22Rv1 (cell line): Measurements from ENCODE around the gene TAB2.

Experiments used
- ZFX ChIP-seq: fragments of 450-650 bp; IDR thresholded peaks from 2 replicates; pipeline ENCODE4 v1.6.1; 2017; ENCODE audit warnings: antibody characterized with exemption, borderline replicate concordance
- TF ChIP-seq, protein P1 (sequence below): fragments of 450-650 bp; IDR thresholded peaks from 2 replicates; pipeline ENCODE4 v1.5.1; 2017; ENCODE audit warnings: mild to moderate bottlenecking

DNA sequence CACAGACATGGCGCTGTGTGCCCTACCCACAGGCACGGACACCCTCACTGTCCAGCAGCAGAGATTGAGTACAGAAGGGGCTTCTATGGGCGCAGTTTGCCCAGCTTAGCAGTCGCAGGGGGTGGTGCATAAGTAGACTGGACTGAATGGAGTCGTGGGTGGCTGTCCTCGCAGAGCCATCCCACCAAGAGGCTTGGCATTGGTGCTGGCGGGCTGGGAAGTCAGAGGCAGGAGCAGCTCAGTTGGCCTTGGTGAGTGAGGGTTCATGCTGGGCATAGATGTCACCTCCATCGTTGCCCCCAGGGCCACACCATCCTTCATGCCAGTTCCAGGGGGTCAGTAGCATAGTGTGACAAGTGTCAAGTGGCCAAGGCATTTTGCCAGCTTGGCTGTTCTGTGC, 107.7 kb downstream of the TAB2 start:
- TF ChIP-seq, protein P1, sequence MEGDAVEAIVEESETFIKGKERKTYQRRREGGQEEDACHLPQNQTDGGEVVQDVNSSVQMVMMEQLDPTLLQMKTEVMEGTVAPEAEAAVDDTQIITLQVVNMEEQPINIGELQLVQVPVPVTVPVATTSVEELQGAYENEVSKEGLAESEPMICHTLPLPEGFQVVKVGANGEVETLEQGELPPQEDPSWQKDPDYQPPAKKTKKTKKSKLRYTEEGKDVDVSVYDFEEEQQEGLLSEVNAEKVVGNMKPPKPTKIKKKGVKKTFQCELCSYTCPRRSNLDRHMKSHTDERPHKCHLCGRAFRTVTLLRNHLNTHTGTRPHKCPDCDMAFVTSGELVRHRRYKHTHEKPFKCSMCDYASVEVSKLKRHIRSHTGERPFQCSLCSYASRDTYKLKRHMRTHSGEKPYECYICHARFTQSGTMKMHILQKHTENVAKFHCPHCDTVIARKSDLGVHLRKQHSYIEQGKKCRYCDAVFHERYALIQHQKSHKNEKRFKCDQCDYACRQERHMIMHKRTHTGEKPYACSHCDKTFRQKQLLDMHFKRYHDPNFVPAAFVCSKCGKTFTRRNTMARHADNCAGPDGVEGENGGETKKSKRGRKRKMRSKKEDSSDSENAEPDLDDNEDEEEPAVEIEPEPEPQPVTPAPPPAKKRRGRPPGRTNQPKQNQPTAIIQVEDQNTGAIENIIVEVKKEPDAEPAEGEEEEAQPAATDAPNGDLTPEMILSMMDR = no peak
- no peak for TF ChIP-seq ZFX
